HG03139 (cell line): ENCODE results near the gene ZBTB32.
A peak's percentile ranks its signal among the peaks of the same experiment; 100 is the strongest.

ENCODE experiments used
- ATAC-seq: cut with Tn5 transposase; IDR thresholded peaks from one replicate; pipeline ENCODE4 v1.9.1; 2021; ENCODE audit not compliant: unreplicated experiment

Gene ZBTB32

GRCh38 chr19:35693835-35694599 is 10.3 kb upstream of the ZBTB32 start:
- ATAC-seq = peak; percentile 76

GRCh38 chr19:35695895-35696422 is 8.4 kb upstream of the ZBTB32 start:
- no peak for ATAC-seq

- ATAC-seq = no peak
Observed at GRCh38 chr19:35696835-35697234, 7.5 kb upstream of the ZBTB32 start.

- peak; percentile 93 for ATAC-seq
Observed at GRCh38 chr19:35702223-35703012, 1.9 kb upstream of the ZBTB32 start.

GRCh38 chr19:35703343-35703742 is 1.0 kb upstream of the ZBTB32 start:
- no peak for ATAC-seq

GRCh38 chr19:35708391-35708790 is 4.0 kb downstream of the ZBTB32 start:
- ATAC-seq = no peak

GRCh38 chr19:35710784-35711723 is 6.7 kb downstream of the ZBTB32 start:
- ATAC-seq = no peak

- ATAC-seq = no peak
Observed at GRCh38 chr19:35712567-35713505, 8.5 kb downstream of the ZBTB32 start.

- ATAC-seq = no peak
Observed at GRCh38 chr19:35713506-35713850, 9.1 kb downstream of the ZBTB32 start.

- no peak for ATAC-seq
Observed at GRCh38 chr19:35713904-35714495, 9.6 kb downstream of the ZBTB32 start.

GRCh38 chr19:35714601-35715354 is 10.4 kb downstream of the ZBTB32 start:
- no peak for ATAC-seq

GRCh38 chr19:35715355-35715809 is 11.0 kb downstream of the ZBTB32 start:
- no peak for ATAC-seq

- peak; percentile 4 for ATAC-seq
Observed at GRCh38 chr19:35715981-35716800, 11.8 kb downstream of the ZBTB32 start.

GRCh38 chr19:35716801-35717664 is 12.7 kb downstream of the ZBTB32 start:
- peak; percentile 43 for ATAC-seq

- no peak for ATAC-seq
Observed at GRCh38 chr19:35717665-35718344, 13.4 kb downstream of the ZBTB32 start, which contains the start of gene KMT2B. KMT2B (plus strand) TSS chr19:35718003; CDS start chr19:35718019, 16 bp downstream.

- ATAC-seq = no peak
Observed at GRCh38 chr19:35718345-35719041, 14.1 kb downstream of the ZBTB32 start.
